HG02973 (cell line): Measurements from ENCODE around the gene RBBP5.
"Not testable (repeated sequence)": the region's sequence is repeated elsewhere in the genome, so short reads cannot be mapped to it uniquely, and the experiment has no call there.

ENCODE experiments used
- ATAC-seq: cut with Tn5 transposase; IDR thresholded peaks from one replicate; pipeline ENCODE4 v1.9.1; 2021; ENCODE audit warnings: moderate library complexity; ENCODE audit not compliant: unreplicated experiment

RBBP5 gene, protein sequence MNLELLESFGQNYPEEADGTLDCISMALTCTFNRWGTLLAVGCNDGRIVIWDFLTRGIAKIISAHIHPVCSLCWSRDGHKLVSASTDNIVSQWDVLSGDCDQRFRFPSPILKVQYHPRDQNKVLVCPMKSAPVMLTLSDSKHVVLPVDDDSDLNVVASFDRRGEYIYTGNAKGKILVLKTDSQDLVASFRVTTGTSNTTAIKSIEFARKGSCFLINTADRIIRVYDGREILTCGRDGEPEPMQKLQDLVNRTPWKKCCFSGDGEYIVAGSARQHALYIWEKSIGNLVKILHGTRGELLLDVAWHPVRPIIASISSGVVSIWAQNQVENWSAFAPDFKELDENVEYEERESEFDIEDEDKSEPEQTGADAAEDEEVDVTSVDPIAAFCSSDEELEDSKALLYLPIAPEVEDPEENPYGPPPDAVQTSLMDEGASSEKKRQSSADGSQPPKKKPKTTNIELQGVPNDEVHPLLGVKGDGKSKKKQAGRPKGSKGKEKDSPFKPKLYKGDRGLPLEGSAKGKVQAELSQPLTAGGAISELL

DNA sequence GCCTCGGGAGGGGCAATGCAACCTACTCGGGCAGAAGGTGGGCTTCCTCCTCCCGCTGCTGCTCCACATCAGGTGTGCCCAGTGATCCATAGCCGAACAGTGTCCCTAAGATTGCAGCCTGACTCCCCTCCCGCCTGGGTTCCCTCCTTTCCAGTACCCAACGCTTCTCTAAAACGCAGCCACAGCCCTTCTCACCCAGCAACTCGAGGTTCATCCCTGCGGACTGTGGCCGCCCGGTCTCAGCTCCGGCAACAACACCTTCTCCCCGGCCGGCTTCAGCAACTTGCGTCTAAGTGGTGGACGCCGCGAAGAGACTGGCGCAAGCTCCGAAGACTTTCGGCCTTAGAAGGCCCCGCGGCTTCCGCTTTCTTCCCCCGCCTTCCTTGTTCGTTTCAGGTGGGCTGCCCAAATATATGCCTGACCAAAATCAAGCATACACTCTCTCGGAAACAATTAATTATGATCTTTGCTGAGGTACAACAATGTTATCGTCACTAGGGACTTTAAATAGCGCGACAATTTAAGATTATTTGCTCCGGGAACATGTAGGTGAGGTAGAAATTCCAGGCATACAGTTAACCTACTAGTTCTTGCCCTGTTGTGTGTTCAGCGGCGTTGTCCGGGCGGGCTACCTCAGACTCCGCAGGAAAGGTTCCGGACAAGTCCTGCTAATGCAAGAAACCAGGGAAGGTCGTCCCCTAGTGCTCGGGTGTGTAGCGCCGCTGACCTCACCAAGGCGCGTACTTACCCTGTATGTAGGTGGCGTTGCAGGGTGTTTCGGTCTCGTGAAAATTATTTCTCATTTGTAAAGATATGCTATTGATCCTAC lies at the start of gene RBBP5:
RBBP5 (minus strand) TSS at position 319 of the 829 bp plus-strand sequence; CDS start at position 214, 105 bp downstream.
- ATAC-seq = peak; percentile 91

DNA sequence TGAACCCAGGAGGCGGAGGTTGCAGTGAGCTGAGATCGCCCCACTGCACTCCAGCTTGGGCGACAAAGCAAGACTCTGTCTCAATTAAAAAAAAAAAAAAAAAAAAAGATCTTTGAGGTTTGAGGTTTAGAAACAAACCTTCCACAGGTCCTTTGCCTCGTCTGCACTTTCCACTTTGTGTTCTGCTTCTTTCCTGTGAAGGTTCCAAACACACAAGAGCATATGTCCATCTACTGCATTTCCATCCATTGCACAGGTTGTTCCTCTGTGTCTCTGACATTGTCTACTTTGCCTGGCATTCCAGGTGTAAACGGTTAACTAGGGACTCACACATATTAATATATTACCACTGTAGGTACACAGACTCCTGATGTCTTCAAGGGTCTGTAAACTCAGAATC lies 49.6 kb upstream of the RBBP5 start:
- no peak for ATAC-seq

DNA sequence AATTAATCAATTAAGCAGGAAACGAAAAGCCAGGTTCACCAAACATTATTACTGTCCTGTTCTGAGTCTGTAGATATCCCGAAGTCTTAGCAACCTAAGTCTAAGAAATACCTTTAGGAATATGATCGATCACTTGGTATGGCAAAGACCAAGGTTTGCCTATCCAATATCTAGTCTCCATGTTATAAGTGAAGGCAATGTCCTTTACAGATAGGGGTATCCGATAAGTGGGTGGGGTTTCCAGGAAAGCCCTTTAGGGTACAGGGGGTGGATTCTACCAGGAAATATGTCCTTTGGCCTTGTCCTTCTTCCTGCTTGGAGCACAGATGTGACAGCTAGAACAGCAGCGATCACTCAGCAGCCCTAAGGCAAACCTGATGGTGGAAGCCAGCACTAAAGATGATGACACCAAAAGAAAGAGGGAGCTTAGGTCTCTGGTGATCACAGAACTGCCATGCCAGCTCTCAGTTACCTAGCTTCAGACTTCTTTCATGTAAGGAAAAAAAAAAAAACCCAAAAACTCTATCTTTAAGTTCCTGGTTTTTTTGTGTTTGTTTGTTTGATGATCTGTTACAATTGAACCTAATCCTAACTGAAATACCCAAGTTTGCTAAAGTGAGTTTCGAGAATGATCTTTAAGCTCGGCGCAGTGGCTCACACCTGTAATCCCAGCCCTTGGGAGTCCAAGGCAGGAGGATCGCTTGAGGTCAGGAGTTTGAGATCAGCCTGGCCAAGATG lies 48.9 kb upstream of the RBBP5 start:
- ATAC-seq = no peak

DNA sequence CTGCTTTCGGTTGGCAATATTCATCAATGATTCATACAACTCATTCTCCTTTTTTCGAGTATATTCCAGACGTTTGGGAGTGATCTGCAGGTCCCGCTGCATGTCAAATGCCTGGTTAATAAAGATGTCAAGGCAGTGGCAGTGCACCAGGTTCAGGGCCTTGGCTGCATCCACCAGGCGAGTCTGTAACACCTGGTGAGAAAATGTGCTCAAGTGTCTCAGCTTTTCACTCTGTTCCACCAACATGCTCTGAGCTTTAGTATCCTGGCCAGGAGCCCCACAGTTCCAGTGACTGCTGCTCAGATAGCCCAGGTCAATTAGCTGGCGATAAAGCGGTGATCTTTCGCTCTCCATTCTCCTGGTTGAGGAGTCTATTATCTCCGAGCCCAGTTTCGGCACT lies 47.5 kb upstream of the RBBP5 start:
- ATAC-seq = no peak

DNA sequence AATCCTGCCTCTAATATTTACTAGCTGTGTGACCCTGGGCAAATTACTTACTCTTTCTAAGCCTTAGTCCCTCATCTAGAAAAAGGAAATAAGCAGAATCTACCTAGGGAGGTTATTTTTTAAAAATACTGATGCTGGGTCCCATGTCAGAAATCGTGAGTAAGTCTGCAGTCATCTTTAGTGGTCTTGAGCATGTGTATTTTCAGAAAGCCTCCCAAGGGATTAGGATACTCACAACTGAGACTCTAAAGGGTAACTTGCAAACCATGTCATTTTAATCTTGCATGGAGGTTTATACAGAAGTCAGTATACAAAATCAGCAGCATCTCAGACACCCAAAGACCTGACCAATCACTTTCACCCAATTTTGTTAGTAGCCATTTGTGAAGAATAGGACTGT lies 46.5 kb upstream of the RBBP5 start:
- ATAC-seq = no peak

DNA sequence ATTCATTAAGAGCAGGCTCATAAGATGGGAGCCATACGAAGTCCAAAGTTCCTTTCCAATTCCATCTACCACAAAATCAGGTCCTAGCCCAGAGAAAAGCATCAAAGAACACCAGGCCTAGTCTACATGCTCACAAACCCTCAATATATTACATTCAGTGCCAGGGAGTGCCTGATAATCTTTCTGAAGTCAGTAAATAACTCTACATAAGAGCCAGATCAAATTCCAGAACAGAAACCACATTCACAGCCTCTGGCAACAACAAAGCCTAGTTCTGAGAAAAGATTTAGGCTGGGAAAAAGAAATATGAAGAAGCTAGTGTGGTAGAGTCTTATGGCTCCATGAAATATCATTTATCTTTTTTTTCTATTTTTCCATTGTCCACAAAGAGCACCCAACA lies 40.5 kb upstream of the RBBP5 start:
- no peak for ATAC-seq

DNA sequence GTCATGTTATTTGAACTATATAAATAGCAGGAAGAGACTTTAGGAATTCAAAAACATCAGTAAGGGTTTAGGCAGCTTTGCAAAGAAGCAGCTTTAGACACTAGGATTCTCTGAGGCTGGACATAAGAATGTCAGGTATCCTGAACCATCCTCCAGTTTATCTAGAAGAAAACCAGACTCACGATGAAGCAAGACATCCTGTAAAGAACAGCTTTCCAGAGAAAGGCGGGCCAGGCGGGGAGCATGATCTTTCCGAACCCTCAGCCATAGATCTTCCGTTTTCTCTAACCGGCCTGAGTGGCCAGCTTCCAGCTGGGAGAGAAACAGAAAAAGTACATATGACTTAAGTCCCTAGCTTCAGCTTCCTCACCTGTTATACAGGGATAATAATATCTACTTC lies 39.3 kb upstream of the RBBP5 start:
- ATAC-seq = no peak

DNA sequence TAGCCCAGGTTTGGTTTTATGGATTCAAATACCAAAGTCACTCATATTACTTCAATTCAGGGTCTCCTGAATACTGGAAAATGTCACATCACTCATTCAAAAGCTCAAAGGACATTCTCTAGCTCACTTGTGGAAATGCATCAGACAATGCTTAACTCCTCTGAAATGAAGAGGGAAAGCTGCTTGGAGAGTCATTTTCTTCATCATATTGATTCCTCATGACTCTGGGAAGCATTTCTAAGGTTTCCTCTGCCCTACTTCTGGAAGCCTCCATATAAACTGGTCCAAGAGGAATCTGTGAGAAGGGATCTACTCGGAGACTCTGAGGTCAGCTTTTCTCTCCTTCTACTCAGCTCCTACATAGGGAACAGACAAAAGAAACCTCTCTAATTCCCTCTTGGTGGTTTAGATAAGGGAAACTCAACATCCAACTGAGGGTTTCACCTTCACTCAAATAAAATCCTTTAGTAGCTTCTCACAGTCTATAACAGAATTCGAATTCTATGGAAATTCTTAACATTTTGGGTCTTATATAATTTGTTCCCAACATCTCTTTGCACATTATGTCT lies 36.4 kb upstream of the RBBP5 start:
- no peak for ATAC-seq

DNA sequence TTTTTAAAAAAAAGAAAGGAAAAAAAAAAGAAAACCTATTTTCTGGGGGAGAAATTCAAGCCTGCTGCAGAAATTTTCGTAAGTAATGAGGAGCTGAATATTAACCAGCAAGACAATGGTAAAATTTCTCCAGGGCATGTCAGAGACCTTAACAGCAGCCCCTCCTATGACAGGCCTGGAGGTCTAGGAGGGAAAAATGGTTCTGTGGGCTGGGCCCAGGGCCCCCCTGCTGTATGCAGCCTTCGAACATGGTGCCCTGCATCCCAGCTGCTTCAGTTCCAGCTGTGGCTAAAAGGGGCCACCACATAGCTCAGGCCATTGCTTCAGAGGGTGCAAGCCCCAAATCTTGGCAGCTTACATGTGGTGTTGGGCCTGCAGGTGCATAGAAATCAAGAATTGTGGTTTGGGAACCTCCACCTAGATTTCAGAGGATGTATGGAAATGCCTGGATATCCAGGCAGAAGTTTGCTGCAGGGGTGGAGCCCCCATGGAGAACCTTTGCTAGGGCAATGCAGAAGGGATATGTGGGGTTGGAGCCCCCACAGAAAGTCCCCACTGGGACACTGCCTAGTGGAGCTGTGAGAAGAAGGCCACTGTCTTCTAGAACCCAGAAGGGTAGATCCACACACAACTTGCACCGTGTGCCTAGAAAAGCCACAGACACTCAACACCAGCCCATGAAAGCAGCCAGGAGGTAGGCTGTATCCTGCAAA lies 34.0 kb upstream of the RBBP5 start:
- ATAC-seq = not testable (repeated sequence)

DNA sequence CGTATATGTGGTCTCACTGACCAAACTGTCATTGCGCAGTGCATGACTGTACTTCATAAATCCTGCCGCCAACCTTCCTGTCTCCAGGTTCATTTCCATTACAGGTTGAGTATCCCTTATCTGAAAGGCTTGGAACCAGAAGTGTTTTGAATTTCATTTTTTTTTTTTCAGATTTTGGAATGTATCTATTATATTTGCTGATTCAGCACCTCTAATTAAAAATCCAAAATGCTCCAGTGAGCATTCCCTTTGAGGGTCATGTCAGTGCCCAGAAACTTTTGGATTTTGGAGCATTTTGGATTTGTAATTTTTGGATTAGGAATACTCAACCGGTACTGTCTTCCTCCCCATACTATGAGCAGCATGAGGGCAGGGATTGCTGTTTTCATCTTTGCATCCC lies 30.7 kb upstream of the RBBP5 start:
- no peak for ATAC-seq

DNA sequence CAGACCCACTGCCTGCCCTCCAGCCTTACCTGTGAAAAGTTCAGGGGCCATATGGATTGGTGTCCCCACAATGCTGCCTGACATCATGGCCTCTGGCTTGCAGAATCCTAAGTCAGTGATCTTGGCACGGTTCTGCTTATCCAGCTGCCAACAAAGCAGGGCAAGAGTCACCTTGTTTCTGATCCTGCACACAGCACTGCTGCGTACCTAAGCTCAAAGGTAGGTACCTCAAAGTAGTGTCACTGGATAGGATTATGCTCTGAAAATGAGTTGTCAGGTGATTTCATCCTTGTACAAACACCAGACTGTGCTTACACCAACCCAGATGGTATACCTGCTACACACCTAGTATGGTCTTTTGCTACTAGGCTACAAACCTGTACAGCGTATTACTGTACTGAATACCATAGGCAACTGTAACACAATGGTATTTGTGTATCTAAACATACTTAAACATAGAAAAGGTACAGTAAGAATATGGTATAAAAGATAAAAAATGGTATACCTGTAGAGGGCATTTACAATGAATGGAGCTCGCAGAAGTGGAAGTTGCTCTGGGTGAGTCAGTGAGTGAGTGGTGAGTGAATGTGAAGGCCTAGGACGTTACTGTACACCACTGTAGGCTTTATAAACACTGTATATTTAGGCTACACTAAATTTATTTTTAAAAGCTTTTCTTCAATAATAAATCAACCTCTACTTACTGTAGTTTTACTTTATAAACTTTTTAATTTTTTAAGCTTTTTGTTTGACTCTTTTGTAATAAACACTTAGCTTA lies 29.1 kb upstream of the RBBP5 start:
- ATAC-seq = no peak

DNA sequence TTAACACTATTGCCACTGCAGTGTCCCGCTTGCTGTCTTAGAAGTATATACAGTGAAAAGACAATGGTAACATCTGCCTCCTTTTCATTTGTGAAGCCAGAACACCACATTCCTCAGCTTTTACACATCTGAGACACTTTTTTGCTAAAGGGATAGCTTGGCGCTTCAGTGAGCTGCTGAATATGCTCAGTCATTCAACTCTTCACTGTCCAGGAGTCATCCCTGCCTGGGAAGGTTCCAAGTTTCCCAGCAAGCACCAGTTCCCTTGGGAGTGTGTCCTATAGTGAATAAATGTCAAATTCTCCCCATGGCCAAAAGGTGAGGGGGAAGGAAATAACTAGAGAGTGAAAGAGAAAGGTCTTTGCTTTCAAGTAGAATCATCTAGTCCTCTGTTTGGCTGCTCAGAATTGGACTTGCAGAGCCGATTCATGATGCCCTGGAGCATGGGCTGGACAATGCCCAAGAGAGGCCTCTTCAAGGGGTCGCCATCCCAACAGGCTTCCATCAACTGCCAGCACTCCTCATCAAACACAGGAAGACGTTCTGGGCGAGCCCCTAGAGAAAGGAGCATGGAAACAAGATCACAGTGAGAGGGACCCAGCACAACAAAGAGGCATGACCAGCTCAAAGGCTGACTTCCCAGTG lies 25.5 kb upstream of the RBBP5 start:
- no peak for ATAC-seq

DNA sequence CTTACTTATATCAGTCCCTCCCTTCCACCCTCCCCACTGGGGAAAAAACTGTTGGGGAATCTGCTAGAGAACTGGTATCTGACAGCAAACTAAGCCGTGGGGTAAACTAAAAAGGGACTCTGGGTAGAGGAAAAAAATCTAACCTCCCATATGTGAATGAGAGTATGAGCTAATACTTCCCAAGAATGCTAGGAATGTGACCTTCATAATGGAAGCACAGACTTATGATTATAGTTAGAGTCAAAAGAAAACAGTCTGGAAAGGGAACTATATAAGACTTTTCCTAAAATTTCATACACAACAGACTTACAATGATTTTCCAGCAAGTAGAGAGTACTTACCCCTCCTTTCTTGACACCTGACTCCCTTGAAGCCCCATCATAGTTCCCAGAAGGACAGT lies 23.0 kb upstream of the RBBP5 start:
- no peak for ATAC-seq

DNA sequence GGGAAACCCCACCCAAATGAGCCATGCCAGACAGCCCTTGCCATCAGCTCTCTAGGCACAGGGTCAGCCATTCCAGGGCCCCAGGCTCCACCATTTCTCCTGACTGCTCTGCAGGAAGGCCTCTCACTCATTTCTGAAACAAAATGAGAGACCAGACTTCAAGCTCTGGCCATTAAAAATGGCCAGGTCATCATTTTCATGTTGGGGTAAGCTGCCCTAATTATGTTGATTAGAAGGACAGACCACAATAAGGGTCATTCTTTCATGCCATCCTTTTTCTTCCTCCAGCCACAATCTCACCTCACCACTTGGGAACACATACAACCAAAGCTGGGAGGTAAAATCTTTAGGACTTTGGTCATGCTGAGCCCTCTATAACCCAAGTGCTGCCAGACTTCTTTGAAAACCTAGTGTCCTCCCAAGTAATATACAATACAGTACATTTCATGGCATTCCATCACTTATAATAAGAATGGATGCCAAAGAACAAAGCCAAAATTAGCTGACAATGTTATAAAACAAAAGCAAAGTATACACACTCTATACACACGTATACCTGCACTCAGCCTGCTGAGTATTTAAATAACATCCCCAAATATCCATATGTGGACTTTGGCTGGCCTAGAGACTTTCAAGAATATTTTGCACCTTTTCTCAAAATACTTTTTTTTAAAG lies 22.4 kb upstream of the RBBP5 start:
- ATAC-seq = no peak

DNA sequence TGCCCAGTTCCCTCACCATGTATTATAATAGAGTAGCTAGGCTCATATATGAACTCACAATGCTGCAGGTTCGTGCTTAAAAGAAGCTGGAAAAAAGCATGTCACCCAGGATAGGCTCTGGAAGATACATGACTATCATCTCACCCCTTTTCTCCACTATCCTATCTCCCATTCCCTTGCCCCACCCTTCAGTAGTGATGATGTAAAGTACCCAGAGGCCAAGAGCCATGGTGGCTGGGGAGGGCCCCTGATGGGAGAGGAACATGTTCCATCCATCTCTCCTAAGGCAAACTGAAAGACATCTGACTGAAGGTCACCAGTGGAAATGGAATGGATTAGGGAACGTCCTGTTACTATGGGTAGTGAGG lies 20.3 kb upstream of the RBBP5 start:
- no peak for ATAC-seq

DNA sequence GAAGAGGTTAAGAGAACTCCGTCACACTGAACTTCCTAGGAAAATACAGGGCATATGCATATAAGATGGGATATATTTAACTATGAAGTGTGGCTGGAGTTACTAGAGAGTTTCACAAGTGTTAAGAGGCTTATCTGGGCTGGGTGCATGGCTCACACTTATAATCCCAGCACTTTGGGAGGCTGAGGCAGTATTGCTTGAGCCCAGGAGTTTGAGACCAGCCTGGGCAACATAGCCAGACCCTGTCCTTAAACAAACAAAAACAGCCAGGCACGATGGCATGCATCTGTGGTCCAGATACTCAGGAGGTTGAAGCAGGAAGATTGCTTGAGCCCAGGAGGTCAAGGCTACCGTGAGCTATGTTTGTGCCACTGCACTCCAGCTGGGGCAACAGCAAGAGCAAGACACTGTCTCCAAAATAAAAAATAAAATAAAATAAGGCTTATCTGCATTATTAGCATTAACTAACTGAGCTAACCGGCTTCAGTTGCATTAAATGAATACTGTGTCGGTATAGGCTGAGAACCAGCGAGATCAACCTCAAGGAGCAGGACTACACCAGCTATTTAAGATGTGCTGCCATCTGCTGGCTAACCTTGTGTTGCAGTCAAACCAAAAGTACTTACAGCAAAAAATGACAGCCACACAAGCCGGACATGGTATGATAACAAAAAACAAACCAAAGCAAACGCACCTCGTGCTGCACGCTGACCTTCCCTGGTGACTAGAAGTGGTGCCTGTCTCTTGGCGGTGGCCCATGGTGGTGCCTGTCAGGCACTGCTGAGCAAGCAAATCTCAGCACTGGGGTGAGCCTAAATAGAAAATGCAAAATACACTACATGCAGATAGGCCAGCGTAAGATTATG lies 19.7 kb upstream of the RBBP5 start:
- no peak for ATAC-seq

DNA sequence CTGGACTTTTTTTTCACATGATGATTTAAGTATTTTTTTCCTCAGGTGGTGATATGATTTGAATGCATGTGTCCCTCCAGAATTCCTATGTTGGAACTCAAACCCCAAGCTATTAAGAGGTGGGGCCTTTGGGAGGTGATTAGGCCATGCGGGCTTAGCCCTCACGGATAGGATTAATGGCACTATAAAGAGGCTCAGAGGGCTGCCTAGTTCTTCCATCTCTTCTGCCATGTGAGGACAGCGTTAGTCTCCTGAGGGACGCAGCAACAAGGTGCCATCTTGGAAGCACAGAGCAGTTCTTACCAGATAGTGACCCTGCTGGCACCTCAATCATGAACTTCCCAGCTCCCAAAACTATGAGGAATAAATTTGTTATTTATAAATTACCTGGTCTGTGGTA lies 18.3 kb upstream of the RBBP5 start:
- no peak for ATAC-seq

DNA sequence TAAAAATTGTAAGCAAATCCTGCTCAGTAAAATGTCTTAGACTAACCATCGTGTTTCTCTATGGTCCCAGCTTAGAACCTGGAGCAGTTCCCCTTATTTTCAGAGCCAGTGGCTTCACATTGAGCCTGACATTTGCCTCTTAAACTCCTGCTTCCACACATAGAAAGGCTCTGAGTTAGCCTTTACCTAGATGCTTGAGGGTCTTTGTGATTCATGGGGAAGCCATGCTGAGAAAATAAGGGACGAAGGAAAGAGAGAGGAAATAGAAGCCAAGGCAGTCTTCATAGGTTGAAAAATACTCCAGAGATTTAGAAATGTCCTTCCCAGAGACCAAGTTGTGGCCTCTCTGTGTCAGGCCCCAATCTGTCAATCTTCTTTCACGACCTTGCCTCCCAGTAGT lies 16.1 kb upstream of the RBBP5 start:
- ATAC-seq = no peak
